GM19324 (cell line): ENCODE measurements around the gene ARMC7.
"Not testable (repeated sequence)": the region's sequence is repeated elsewhere in the genome, so short reads cannot be mapped to it uniquely, and the experiment has no call there.

Source experiments
- ATAC-seq: cut with Tn5 transposase; IDR thresholded peaks from one replicate; pipeline ENCODE4 v1.9.1; 2021; ENCODE audit warnings: mild to moderate bottlenecking, moderate library complexity; ENCODE audit not compliant: unreplicated experiment, low FRiP score

Gene ARMC7

GRCh38 chr17:75127936-75128335, 18.2 kb downstream of the ARMC7 start:
- not testable (repeated sequence) for ATAC-seq

DNA sequence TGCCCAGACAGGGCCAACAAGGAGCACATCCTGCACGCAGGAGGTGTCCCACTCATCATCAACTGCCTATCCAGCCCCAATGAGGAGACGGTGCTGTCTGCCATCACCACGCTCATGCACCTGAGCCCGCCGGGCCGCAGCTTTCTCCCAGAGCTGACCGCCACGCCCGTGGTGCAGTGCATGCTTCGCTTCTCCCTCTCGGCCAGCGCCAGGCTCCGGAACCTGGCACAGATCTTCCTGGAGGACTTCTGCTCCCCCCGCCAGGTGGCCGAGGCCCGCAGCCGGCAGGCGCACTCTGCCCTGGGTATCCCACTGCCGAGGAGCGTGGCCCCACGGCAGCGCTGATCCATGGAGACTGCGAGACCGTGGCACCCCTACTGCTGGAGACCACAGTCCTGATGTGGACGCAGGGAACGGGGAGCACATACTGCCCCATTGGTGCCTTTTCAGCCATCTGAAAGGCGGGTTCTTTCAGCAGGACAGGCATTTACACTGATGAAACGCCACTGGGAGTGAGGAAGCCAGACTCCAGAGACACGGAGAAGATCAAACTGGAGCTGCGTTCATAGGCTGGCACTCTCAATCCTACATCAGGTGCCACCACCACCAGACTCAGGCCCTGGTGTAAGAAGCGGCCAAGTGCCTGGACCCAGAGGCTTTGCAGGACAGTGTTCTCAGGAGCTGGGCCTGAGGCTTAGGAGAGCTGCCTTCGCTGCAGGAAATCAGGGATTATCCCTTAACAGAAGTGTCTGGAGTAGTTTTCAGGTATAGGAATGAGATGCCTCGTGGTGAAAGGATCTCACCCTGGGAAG, 19.1 kb downstream of the ARMC7 start:
- ATAC-seq = no peak

- ATAC-seq = no peak
Observed at GRCh38 chr17:75129576-75129975, 19.8 kb downstream of the ARMC7 start.

DNA sequence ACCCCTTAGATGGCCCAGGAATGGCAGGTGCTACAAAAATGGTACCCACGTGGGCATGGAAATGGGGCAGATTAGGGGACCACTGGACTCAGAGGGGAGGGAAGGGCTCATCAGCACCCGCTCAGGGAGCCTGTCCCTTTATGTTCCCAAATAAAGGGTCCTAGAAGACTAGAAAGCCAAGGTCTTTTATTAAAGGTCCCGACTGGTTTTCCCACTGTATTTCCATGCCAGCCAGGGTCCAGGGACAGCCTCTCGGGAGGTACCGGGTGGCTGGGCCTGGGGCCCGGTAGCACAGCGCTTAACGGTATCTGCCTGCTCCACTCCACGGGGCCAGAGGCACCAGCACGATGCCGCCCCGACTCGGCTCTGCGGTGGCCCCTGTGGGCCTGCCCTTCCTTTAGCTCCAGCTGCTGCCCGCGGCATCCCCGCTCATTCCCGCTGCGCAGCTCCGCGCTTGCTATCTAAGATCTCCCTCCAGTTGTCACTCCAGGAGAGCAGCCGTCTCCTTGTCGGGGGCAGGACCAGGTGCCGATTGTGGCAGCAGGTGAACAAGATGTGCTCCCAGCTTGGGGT, 20.4 kb downstream of the ARMC7 start:
- ATAC-seq = no peak

- peak; percentile 17 for ATAC-seq
Observed at GRCh38 chr17:75130632-75131277, 21.0 kb downstream of the ARMC7 start.

DNA sequence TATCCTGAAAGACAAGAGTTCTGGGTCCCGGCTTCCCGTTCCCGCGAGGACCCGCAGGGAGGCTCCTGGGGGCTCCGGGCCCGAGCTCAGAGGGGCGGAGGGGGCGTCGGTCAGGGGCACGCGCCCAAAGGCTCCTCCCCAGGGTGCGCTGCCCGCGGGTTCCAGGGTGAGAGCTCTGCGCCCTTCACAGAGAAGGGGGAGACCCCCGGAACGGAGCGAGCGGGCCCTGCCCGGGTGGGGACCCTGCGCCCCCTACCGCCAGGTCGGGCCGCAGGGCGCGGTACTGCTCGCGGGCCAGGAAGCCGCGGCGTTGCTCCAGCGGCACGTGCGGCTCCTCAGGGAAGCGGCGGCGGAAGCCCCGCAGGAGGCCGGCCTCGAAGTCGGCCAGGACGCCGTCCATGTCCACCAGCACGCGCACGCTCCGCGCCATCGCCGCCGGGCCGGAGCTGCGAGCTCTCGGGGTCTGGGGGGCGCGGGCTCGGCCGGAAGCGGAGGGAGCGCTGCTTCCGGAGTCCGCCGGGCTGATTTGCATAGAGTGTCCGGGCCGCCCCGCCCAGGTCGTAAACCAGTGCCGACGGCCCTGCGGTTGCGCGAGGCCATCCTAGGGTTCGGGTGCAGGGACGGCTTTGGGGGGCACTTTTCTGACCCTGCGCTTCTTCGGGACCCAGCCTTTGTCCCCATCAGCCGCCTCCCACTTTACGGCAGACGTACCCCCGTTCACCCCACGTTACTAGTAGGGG, 21.7 kb downstream of the ARMC7 start, which contains the start of gene NT5C:
NT5C (minus strand) TSS at position 465 of the 740 bp plus-strand sequence; CDS start at position 430, 35 bp downstream.
- ATAC-seq = peak; percentile 87

DNA sequence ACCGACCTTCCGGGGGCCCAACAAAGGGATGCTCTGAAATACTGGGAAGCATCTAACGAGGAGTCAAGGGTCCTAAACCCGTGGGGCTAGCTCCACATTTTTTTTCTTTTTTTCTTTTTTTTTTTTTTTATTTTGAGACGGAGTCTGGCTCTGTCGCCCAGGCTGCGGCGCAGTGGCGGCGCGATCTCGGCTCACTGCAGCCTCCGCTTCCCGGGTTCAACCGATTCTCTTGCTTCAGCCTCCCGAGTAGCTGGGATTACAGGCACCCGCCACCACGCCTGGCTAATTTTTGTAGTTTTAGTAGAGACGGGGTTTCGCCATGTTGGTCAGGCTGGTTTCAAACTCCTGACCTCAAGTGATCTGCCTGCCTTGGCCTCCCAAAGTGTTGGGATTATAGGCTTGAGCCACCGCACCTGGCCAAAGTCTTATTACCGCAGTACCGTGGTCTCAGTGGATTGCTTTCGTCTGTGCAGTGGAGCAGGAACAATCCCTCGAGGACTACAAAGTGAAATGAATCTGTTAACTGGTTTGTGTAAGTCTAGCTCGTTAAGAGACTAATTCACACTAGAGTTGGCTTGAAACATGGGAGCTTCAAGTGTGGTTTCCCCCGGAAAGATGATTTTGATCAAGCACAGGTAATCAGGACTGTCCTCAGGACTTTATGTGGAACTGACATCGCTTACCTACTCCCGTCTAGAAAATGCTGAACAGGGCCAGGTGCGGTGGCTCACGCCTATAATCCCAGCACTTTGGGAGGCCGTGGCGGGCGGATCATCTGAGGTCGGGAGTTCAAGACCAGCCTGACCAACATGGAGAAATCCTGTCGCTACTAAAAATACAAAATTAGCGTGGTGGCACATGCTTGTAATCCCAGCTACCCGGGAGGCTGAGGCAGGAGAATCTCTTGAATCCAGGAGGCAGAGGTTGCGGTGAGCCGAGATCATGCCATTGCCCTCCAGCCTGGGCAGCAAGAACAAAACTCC, 22.5 kb downstream of the ARMC7 start:
- not testable (repeated sequence) for ATAC-seq

DNA sequence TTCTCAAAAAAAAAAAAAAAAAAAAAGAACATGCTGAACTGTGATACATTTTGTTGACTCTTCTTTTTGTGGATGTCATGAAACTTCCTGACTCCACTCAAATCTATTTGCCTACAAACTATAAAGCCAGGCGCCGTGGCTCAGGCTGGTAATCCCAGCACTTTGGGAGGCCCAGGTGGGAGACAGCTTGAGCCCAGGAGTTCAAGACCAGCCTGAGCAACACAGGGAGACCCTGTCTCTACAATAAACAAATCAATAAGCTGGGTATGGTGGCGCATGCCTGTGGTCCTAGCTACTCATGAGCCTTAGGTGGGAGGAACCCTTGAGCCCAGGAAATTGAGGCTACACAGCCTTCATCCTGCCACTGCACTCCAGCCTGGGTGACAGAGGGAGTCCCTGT, 23.2 kb downstream of the ARMC7 start:
- ATAC-seq = no peak

DNA sequence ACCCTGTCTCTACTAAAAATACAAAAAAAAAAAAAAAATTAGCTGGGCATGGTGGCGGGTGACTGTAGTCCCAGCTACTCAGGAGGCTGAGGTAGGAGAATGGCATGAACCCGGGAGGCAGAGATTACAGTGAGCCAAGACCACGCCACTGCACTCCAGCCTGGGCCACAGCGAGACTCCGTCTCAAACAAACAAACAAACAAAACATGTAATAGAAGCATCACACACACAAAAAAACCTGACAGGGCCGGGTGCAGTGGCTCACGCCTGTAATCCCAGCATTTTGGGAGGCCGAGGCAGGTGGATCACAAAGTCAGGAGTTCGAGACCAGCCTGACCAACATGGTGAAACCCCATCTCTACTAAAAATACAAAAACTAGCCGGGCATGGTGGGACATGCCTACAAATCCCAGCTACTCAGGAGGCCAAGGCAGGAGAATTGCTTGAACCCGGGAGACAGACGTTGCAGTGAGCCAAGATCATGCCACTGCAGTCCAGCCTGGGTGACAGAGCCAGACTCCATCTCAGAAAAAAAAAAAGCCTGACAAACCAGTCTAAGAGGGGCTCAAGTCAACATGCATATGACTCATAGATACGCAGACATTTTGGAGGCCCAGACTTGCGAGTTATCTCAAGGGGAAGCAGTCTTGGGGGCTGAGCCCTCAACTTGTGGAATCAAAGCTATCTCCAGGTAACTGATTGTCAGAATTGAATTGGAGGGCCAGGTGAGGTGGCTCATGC, 24.0 kb downstream of the ARMC7 start:
- ATAC-seq = not testable (repeated sequence)

GRCh38 chr17:75135452-75135851, 25.7 kb downstream of the ARMC7 start:
- ATAC-seq = no peak

DNA sequence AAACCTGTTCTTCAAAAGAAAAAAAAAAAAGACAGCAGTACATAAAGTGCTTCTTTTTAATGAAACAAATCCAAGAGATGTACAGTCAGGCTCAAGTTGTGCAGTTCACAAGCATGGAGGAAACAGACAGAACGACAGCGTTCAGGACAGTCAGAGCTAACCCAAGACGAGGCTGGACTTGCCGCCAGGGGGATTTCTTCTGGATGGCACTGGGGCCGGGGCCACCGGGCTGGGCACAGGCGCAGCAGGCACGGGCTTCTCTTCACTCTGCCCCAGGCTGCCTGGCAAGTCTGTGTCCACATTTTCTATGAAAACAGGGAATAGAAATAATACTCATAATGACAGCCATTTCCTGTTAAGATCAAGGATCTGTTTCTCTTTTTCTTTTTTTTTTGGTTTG, 26.2 kb downstream of the ARMC7 start:
- no peak for ATAC-seq

DNA sequence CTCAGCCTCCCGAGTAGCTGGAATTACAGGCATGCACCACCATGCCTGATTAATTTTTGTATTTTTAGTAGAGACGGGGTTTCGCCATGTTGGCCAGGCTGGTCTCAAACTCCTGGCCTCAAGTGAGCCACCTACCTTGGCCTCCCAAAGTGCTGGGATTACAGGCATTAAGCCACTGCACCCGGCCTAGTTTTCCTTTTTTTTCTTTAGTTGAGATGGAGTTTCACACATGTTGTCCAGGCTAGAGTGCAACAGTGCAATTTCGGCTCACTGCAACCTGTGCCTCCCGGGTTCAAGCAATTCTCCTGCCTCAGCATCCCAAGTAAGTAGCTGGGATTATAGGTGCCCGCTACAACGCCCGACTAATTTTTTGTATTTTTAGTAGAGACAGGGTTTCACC, 28.0 kb downstream of the ARMC7 start:
- not testable (repeated sequence) for ATAC-seq

DNA sequence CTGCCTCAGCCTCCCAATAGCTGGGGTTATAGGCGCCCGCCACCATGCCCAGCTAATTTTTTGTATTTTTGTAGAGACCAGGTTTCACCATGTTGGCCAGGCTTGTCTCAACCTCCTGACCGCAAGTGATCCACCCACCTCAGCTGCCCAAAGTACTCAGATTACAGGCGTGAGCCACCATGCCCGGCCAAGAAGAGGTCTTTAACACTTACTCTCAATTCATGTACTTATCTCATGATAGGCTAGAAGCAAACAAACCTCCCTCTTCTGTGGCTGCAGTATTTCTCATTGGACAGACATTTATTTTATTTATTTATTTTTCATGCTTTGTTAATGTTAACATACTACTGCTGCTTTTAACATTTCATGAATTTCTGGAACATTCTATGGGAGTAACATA, 28.8 kb downstream of the ARMC7 start:
- no peak for ATAC-seq

DNA sequence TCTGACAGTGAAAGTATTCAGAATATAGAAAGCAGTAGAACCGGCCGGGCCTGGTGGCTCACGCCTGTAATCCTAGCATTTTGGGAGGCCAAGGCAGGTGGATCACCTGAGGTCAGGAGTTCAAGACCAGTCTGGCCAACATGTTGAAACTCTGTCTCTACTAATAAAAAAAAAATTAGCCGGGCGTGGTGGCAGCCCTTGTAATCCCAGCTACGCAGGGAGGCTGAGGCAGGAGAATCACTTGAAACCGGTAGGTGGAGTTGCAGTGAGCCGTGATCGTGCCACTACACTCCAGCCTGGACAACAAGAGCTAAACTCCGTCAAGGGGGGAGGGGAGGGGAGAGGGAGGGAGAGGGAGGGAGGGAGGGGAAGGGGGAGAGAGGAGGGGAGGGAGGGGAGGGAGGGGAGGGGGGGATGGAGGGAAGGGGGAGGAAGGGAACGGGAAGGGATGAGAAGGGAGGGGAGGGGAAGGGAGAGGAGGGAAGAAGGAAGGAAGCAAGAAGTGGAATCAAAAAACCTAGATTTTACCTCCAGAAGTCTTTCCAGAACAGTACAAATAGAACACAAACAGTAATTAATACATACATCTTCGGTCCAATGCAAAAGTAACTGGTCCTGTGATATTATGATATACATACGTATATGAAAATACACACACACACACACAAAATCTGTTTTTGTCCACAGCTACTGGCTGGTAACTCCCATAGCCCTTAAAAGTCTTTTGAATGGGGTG, 32.6 kb downstream of the ARMC7 start:
- ATAC-seq = no peak

DNA sequence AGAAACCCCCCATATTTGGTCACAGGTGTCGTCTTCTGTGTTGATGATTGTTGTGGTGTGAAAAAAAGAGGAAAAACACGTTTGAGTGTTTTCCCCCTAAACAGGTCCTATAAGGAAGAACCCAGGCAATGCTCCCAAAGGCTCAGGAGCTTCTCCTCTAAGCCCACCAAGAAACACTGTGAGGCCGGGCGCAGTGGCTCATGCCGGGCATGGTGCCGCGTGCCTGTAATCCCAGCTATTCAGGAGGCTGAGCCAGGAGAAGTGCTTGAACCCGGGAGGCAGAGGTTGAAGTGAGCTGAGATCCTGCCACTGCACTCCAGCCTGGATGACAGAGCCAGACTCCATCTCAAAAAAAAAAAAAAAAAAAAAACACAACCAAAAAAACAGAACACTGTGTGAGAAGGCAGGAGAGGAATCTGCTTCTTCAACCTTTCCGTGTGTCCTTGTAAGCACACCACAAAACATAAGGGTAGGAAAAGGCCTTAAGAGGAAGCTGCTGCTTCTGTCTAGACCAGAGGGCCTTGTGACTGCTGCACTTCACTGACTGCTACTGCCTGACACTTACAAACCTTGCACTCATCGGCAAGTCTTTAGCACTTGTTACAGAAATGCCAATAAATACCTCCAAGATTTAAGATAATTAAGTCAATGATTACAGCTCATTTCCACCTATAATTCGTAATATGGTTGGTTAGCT, 35.2 kb downstream of the ARMC7 start:
- no peak for ATAC-seq

DNA sequence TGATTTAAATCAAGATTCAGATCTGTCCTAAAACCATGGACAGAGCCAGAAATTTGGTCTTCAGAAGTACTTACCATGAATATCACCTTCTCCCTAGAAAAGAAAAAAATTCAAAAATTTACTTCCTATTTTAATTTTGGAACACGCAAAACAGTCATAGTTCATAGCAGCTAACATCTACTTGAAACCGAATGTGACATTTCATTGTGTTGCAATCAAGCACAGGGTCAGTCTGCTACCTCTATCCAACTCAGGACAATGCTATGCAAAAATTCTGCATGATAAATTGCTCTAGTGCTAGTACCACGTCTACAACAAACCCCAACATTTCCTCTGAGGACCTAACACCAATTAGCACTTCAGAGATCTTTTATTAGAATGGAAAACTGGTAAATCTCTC, 36.8 kb downstream of the ARMC7 start:
- no peak for ATAC-seq

DNA sequence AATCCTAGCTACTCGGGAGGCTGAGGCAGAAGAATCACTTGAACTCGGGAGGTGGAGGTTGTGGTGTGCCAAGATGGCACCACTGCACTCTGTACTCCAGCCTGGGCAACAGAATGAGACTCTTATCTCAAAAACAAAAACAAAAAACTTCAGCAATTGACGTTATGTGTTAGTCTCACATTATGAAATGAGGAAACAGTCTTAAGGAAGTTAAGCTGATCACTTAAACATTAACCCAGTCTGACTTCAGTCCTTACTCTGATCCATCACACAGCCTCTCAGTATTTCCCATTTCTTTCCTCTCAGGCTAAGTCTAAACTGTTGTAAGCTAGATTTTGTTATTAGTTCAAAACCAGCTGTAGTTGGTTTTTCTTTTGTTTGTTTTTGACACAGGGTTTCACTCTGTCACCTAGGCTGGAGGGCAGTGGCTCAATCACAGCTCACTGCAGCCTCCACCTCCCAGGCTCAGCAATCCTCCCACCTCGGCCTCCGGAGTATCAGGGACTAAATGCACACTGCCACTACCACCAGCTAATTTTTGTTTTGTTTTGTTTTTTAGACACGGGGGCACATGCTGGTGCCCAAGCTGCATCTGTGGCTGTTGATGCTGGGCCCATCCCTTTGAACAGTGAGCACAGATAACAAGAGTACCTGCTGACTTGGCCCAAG, 38.2 kb downstream of the ARMC7 start:
- no peak for ATAC-seq
